AG04449 (cell line): ENCODE data around the gene RNGTT.
"Not testable (repeated sequence)": the region's sequence is repeated elsewhere in the genome, so short reads cannot be mapped to it uniquely, and the experiment has no call there.

ENCODE experiments used
- CTCF ChIA-PET: fragments of 350-600 bp; formaldehyde crosslinking; extraction: SDS; loops from one replicate; lab custom pipeline; 2021; ENCODE audit warnings: antibody characterized with exemption; lab: Yijun Ruan, JAX
- POLR2A ChIA-PET: fragments of 400-600, 350-600 bp; formaldehyde crosslinking; extraction: SDS; loops from one replicate; lab custom pipeline; 2020; ENCODE audit warnings: antibody characterized with exemption, inconsistent platforms; lab: Yijun Ruan, JAX
- DNase-seq: peaks from one replicate; pipeline ENCODE4 v3.0.0-alpha.2; 2010; ENCODE audit warnings: low read depth, low spot score
- H3K4me3 ChIP-seq: 2 replicates; pipeline ENCODE4 v1.5.1; 2011; ENCODE audit warnings: low read depth, mild to moderate bottlenecking, control low read depth, low read length
- TF ChIP-seq, protein P1 (sequence below): IDR thresholded peaks from one replicate; pipeline ENCODE4 v1.5.1; 2011; ENCODE audit warnings: mild to moderate bottlenecking, moderate library complexity, low read length, control low read depth, inconsistent platforms; ENCODE audit not compliant: insufficient read depth; ENCODE audit errors: missing control alignments

Gene RNGTT

DNA sequence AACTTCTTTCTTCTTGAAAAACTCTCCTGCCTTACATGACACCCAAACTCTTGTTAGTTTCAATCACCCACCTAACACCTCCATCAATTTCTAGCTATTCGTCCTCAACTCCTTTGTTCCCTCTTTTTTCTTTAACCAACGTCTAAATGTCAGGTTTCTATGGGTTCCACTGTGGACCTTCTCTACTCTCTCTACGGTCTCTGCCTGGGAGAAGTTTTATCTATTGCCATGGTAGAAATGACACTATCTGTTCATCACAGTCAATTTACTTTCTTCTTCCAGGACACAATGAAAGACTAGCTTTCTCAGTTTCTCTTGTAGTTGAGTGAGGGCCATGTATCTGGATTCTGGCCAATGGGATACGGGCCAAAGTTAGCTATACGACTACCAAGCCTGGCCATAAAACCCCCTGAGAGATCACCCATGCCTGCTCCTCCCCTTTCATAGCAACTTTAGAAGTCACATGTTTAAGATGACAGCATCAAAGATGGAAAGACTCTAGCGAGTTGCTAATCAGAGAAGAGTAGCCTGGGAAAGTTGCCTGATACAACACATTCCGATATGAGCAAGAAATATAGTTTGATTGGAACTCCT lies 17.9 kb downstream of the RNGTT start:
- H3K4me3 ChIP-seq, result no peak overlapping the region
- DNase-seq, result no peak
- POLR2A ChIA-PET, result no interaction called here
- CTCF ChIA-PET, result no interaction called here
- TF ChIP-seq, protein P1, sequence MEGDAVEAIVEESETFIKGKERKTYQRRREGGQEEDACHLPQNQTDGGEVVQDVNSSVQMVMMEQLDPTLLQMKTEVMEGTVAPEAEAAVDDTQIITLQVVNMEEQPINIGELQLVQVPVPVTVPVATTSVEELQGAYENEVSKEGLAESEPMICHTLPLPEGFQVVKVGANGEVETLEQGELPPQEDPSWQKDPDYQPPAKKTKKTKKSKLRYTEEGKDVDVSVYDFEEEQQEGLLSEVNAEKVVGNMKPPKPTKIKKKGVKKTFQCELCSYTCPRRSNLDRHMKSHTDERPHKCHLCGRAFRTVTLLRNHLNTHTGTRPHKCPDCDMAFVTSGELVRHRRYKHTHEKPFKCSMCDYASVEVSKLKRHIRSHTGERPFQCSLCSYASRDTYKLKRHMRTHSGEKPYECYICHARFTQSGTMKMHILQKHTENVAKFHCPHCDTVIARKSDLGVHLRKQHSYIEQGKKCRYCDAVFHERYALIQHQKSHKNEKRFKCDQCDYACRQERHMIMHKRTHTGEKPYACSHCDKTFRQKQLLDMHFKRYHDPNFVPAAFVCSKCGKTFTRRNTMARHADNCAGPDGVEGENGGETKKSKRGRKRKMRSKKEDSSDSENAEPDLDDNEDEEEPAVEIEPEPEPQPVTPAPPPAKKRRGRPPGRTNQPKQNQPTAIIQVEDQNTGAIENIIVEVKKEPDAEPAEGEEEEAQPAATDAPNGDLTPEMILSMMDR, result no peak

- DNase-seq, result no peak
- H3K4me3 ChIP-seq, result no peak overlapping the region
- TF ChIP-seq, protein P1, result no peak
- ChIA-PET POLR2A (no interaction called here), CTCF (no interaction called here)
Observed at GRCh38 chr6:88933521-88933920, 29.9 kb downstream of the RNGTT start.

DNA sequence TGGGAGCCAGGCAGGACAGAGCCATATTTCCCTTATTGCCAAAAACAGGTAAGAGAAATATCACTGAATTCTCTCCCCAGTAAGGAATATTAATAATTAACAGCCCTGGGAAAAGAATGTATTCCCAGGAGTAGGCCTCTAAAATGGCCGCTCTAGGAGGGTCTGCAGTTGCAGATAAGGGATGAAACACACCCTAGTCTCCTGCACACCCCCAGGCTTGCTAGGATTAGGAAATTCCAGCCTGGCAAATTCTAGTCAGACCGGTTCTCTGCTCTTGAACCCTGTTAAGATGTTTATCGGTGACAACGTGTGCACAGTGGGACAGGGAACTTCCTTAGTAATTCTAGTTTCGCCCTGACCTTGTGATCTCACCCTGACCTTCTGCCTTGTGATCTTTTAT lies 31.4 kb downstream of the RNGTT start:
- CTCF ChIA-PET, H3K4me3 ChIP-seq, DNase-seq, POLR2A ChIA-PET: not testable (repeated sequence)

DNA sequence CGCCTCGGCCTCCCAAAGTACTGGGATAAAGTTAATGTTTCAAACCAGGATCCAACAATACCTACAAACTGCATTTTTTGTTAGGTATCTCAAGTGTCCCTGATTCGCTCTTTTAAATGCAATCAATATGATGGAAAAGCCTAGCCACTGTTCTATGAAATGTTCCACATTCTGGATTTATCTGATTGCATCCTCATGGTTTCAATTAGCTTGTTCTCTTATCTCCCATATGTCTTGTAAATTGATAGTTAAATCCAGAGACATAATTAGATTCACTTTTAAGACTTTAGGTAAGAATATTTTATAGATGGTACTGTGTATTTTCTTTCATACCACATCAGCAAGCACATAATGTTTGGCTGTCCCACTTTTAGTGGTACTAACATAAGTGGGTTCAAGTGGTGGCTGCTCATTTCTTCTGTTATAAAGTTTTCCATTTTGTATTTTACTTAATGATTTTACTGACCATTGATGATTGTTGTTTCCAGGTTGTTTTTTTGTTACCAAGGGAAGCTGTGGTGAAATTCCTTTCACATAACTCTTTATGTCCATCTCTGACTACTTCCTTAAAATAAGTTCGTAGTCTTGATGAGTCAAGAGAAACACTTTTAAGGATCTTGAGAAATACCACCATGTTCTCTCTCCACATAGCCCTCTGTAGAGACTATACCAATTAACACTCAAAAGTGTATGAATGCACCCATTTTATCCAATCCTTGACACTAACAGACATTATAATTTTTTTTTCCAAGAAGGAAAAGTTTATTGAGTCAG lies 40.5 kb downstream of the RNGTT start:
- TF ChIP-seq, protein P1, result no peak
- no peak for DNase-seq
- ChIA-PET POLR2A (no interaction called here), CTCF (no interaction called here)
- H3K4me3 ChIP-seq, result no peak overlapping the region

GRCh38 chr6:88921734-88922133 lies 41.7 kb downstream of the RNGTT start:
- TF ChIP-seq, protein P1, result no peak
- DNase-seq, result no peak
- no peak overlapping the region for H3K4me3 ChIP-seq
- ChIA-PET POLR2A (no interaction called here), CTCF (interaction anchor here (0.6 to 0.7 kb wide), 2 partner anchors 9 to 1072 kb away, joined by 3 read pairs; no protein-coding TSS in a partner anchor)

GRCh38 chr6:88920774-88921733 lies 42.4 kb downstream of the RNGTT start:
- TF ChIP-seq, protein P1, result no peak
- H3K4me3 ChIP-seq, result no peak overlapping the region
- CTCF ChIA-PET, result interaction anchor here (0.6 to 1.1 kb wide), 3 partner anchors 8 to 1071 kb away, joined by 3 read pairs; no protein-coding TSS in a partner anchor
- DNase-seq, result no peak
- POLR2A ChIA-PET, result interaction anchor here (0.5 kb wide), 1 partner anchor 662 kb away, joined by 3 read pairs; no protein-coding TSS in a partner anchor
